ENCODE measurements around the gene LYRM4.
"Not testable (repeated sequence)": the region's sequence is repeated elsewhere in the genome, so short reads cannot be mapped to it uniquely, and the experiment has no call there.

LYRM4 gene

GRCh38 chr6:5081182-5081581, 179.6 kb downstream of the LYRM4 start:
- DNase-seq (ENCODE audit: low spot score) = no peak

GRCh38 chr6:5080574-5080973, 180.2 kb downstream of the LYRM4 start:
- no peak for DNase-seq (ENCODE audit: low spot score)

GRCh38 chr6:5079692-5080091, 181.1 kb downstream of the LYRM4 start:
- DNase-seq (ENCODE audit: low spot score) = no peak

DNA sequence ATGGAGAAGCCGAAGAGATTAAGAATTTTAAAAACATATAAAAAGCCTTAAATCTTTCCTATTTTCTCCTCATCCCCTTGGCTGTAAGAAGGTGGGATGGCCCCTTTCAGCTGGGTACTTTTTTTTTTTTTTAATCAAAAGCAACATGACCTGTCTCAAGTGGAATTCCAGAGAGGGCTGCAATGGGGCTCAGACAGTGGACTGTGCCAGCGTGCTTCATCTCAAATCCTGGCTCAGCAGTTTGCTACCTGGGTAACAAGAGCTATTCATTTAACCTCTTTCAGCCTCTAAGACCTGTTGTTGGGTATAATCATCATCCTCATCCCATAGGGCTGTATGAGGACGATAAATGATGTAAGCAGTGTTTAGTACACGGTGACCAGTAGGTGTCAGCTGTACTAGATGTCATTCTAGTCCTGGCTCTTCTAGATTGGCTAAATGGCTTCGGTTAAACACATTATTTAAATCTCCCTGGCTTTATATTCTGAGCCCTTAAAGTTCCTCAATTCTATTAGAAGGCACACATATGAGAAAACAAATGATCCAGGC, 182.6 kb downstream of the LYRM4 start:
- no peak for DNase-seq (ENCODE audit: low spot score)

DNA sequence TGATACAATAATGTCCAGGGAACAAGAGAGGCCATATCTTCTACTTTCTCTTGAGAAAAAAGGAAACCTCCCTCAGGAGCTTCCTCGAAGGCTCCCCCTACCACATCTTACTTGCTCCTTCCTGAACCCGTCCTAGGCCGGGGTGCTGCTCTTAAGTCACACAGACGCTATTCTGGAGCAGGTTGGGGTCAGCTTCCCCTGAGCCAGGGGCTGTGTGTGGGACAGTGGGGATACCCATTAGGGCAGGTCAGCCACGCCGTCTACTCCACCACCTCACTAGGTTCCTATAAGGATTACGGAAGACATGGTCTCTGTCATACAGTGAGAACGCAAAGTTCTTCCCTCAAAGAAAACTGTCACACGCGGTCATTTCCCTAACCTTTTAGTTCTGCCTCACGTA, 183.8 kb downstream of the LYRM4 start:
- DNase-seq (ENCODE audit: low spot score) = no peak

- no peak for DNase-seq (ENCODE audit: low spot score)
Measured at GRCh38 chr6:5073992-5074391, 186.8 kb downstream of the LYRM4 start.

DNA sequence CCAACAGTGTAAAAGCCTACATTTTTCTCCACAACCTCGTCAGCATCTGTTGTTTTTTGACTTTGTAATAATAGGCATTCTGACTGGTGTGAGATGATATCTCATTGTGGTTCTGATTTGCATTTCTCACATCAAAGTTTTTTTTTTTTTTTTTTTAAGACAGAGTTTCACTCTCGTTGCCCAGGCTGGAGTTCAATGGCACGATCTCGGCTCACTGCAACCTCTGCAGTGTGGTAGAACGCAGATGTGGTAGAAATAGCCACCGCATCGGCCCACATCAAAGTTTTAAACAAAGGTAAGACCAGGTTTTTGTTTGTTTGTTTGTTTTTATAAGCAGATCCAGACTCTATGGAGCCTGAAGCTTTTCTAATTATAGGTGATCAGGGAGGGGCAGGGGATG, 188.3 kb downstream of the LYRM4 start:
- DNase-seq (ENCODE audit: low spot score) = no peak

GRCh38 chr6:5071216-5071615, 189.5 kb downstream of the LYRM4 start:
- DNase-seq (ENCODE audit: low spot score) = no peak

- no peak for DNase-seq (ENCODE audit: low spot score)
Measured at GRCh38 chr6:5068153-5068751, 192.5 kb downstream of the LYRM4 start.

DNA sequence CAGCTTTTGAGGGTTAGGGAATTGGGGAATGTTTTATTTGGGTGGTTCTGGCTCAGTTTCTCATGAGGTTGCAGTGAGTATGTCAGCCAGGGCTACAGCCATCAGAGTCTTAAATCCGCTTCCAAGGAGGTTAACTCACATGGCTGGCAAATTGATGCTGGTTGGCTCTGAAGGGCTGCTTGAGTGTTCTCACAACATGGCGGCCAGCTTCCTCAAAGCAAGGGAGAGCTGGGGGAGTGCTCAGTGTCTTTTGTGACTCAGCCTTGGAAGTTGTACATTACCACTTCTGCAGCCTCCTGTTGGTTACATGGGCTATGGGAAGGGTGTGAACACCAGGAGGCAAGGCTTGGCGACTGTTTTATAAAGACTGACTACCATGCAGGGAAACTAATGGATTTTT, 193.4 kb downstream of the LYRM4 start:
- no peak for DNase-seq (ENCODE audit: low spot score)

DNA sequence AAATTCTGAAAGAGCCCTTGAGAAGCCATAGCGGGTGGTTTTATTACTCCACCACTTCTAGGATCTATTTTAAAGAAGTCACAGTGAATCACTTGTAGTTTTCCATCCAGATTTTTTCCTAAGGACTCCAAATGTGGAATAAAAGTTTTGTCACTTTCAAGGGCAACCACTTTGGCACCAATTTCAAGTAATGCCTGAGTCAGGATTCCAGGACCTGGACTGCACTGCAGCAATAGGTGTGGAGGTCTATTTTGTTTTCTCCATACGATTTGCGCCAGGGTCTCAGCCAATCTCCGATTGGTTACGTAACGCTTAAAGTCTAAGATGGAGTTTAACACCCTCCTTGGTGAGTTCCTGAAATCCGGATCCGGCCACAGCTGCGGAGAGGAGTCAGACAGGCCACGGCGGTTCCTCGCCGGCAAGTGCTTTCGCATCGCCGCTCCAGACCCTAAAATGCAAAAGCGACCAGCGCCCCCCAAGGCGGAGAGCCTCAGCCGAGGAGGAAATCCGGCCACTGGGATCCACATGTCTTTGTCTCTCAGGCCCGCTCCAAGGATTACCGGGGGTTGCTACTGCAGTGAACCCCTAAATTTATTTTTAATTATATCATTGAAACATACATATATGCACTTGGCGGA, 194.2 kb downstream of the LYRM4 start:
- DNase-seq (ENCODE audit: low spot score) = no peak

DNA sequence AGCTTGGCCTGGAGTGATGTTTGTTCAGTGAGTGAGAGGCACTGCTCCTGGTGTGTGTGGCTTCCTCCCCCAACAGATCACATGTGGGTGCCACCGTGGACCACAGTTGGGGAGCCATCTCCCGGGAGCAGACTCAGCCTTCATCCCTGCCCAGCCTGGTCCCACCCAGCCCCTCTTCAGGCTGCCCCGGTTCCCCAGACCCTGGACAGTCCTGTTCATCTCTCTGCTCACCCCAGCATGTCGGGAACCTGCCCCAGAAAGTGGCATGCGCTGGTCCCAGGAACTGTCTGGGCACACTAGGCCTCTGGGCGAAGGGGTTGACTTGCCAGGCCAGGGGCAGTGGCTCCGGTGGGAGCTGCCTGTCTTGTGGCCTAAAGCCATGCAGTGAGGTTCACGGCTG, 197.1 kb downstream of the LYRM4 start:
- no peak for DNase-seq (ENCODE audit: low spot score)

DNA sequence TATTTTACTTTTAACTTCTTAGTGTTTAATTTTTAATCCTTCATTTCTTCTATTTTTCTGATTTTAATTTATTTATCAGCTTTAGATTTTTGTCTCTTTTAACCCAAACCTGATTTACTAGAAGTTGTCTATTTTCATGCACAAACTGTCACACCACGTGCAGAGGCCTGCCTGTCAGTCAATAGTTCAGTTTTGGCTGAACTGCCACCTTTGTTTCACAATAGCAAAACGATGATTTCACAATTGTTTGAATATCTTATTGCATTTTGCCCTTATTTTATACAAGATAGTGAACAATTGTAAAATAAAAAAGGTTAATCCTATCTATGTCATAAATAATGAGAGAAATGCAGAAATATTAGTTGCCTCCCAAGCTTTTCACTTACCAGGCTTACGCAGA, 199.6 kb downstream of the LYRM4 start:
- no peak for DNase-seq (ENCODE audit: low spot score)

DNA sequence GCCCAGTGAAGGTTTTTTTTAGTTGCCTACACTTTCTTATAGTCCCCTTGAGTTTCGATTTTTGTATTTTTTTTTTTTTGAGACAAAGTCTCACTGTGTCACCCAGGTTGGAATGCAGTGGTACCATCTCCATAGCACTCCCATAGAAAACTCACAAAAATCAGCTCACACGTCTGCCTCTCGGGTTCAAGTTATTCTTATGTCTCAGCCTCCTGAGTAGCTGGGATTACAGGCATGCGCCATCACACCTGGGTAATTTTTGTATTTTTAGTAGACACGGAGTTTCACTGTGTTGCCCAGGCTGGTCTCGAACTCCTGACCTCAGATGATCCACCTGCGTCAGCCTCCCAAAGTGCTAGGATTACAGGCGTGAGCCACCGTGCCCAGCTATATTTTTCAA, 200.3 kb downstream of the LYRM4 start:
- not testable (repeated sequence) for DNase-seq (ENCODE audit: low spot score)

GRCh38 chr6:5059036-5059896, 201.5 kb downstream of the LYRM4 start:
- DNase-seq (ENCODE audit: low spot score) = no peak

Measured in hematopoietic multipotent progenitor cell treated with erythropoietin and hydrocortisone succinate and interleukin-3 and kit ligand, for 17 days (in vitro differentiated cells).